Activated T-helper 1 cell treated with anti-CD3 and anti-CD28 coated beads, Interleukin-2, amount 50 U/mL, for 16 hours (primary cell): Measurements from ENCODE around the gene NAPSA.
"Not testable (repeated sequence)": the region's sequence is repeated elsewhere in the genome, so short reads cannot be mapped to it uniquely, and the experiment has no call there.

Experiments
- DNase-seq, 2 donors: peaks; one replicate each; pipeline ENCODE4 v3.0.0-alpha.2; 2020; ENCODE audit warnings: low read depth in 1 of 2, low spot score in 1 of 2

NAPSA gene

DNA sequence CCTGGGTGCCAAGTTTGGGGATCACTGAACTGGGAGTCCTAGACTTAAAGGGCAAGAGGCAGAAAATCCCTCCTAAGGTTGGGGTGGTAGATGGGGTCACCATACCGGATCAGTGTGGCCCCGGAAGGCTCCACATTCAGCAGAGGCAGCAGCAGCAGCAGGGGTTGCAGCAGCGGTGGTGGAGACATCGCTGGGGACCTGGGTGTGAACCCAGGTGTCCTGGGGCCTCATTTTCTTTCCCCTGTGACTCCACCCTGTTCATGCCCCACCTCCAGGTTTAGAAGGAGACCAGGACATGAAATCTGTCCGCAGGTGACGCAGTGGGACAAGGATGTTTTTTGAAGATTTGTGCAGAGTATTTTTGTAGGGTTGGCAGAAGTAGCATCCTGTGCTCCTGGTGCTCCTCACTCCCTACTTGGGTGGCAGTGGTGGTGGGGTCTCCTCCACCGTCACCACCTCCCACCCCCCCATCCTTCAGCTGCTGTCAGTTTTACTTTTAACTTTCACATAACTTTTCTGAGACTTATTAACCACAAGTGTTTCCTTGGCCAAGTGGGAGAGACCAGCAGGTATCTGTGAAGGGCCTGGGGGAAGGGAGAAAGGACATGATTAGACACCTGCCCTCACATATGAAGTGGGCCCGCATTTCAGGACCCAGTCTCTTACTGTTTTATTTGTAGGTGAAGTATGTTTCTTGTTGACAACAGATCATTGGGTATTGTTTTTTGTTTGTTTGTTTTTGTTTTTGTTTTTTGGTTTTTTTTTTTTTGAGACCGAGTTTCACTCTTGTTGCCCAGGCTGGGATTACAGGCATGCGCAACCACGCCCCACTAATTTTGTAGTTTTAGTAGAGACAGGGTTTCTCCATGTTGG, at the start of gene NAPSA:
TSS of gene NAPSA (minus strand) at position 206 of the 873 bp plus-strand sequence. CDS start at position 188, 18 bp downstream.
- no peak for DNase-seq

DNA sequence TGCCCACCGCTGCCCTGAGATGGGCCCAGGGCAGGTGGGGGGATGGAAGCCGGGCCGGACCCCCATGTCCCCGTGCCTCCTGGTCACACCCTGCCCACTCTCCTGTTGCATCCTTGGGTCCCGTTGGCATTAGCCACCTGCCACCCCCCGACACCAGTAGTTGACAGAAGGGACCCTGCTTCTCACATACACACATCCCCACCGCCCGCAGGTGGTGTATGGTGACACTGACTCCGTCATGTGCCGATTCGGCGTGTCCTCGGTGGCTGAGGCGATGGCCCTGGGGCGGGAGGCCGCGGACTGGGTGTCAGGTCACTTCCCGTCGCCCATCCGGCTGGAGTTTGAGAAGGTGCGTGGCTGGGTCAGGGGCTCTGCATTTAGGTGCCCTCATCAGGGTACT, 48.1 kb upstream of the NAPSA start:
- DNase-seq = no peak

DNA sequence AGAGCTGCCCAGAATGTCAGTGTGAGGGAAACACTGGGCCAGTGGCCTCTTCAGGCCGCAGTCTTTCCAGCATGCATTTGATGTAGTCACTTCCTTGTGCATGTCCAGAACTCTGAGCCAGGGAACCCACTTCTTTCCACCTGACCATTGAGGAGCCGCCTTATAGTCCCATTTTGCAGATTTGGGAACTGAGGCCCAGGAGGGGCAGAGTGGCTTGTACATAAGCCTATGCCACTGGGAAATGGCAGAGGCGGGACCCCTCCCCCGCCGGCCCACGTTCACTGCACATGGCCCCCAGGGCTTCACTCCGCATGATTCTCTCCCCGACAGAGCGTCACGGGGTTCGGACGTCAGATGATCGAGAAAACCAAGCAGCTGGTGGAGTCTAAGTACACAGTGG, 47.7 kb upstream of the NAPSA start:
- DNase-seq = no peak

DNA sequence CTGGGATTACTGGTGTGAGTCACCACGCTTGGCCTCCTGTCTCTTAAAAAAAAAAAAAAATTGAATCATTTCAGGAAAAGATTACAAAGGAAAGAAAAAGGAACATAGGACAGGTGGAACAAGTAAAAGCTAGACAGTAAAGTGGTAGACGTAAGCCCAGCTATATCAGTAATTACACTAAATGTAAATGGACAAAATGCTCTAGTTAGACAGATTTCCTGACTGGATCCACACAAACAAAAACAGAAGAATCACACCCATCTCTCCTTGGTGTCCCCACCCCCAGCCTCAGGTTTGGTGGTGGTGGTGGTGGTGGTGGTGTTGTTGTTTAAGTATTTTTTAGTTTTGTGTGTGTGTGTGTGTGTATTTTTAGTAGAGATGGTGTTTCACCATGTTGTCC, 47.0 kb upstream of the NAPSA start:
- no peak for DNase-seq

DNA sequence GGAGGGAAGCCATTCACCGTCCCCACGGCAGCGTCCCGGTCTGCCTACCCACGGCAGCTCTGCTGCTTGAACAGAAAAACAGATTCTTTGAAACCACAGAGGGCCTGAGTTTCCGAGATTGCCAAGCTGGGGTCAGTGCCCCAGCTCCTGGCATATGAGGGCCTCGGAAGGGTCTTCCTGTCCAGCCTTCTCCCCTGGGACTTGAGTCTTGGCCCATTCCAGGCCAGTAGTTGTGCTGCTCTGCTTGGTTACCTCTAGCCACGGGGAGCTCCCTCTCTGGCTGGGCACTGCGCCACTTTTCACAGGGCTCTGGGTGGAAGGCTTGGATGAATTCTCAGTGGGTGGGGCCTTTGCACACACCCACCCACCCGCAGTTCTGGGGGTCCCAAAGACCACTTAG, 44.7 kb upstream of the NAPSA start:
- no peak for DNase-seq

DNA sequence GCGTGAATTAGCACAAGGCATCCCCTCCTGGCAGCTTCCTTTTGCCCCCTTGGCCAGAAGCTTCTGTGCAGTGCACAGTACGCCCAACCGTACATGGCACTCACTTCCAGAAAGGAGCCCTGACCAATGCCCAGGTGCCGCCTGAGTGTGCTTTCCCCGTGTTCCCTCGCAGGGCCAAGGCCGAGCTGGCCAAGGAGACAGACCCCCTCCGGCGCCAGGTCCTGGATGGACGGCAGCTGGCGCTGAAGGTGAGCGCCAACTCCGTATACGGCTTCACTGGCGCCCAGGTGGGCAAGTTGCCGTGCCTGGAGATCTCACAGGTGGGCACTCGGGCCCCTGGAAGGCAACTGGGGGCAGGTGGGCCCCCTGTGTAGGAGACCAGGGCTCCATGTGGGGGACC, 43.9 kb upstream of the NAPSA start:
- no peak for DNase-seq

DNA sequence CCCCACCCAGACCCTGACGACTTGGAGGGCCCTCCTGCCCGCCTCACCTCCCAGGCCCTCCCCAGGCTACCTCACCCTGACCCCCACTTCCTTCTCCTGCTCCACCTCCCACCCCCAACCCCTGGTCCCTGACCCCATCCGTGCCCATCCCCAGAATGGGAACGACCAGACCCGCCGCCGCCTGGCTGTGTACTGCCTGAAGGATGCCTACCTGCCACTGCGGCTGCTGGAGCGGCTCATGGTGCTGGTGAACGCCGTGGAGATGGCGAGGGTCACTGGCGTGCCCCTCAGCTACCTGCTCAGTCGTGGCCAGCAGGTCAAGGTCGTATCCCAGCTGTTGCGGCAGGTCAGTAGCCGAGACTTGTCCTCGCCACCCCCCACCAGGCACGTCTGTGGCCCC, 41.4 kb upstream of the NAPSA start:
- no peak for DNase-seq

DNA sequence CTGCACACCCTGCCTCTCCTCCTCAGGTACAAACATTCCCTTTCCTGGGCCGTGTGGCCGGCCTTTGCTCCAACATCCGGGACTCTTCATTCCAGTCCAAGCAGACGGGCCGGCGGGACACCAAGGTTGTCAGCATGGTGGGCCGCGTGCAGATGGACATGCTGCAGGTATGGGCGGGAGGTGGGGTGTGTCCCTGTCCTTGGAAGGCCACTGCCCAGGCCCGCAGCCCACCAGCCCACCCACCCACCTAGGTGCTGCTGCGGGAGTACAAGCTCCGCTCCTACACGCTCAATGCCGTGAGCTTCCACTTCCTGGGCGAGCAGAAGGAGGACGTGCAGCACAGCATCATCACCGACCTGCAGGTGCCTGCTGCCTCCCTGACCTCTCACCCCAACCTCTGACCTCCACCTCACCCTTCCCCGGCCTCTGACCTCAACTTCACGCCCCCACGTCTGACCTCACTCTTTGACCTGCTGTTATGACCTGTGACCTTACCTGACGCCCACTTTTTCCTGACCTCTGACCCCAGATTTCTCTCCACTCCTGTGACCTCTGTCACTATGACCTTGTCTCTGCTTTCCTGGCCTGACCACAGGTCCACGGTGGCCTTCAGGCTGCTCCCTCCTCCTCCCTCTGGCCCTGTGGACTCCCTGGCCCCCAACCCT, 40.8 kb upstream of the NAPSA start:
- no peak for DNase-seq

DNA sequence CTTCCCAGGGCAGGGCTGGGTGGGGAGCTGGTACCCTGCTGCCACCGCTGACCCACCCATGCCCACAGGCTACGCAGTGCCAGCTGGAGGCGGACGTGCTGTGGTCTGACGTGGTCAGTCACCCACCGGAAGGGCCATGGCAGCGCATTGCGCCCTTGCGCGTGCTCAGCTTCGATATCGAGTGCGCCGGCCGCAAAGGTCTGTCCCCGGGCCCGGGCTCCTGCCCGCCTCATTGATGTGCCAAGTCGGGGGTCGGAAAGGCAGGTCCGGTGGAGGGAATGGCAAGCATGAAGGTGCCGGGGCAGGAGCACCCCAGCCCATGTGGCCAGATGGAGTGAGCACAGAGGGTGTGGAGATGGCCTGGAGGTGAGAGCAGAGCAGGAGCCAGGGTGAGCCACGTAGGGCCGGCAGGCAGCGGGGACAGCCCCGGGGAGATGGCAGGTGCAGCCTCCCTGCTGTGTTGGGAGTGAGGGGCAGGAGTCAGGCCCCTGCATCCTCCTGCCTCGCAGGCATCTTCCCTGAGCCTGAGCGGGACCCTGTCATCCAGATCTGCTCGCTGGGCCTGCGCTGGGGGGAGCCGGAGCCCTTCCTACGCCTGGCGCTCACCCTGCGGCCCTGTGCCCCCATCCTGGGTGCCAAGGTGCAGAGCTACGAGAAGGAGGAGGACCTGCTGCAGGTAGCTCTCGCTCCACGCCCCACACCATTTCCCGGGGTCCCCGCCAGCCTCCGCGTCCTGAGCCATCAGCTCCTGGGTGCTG, 37.3 kb upstream of the NAPSA start:
- no peak for DNase-seq

DNA sequence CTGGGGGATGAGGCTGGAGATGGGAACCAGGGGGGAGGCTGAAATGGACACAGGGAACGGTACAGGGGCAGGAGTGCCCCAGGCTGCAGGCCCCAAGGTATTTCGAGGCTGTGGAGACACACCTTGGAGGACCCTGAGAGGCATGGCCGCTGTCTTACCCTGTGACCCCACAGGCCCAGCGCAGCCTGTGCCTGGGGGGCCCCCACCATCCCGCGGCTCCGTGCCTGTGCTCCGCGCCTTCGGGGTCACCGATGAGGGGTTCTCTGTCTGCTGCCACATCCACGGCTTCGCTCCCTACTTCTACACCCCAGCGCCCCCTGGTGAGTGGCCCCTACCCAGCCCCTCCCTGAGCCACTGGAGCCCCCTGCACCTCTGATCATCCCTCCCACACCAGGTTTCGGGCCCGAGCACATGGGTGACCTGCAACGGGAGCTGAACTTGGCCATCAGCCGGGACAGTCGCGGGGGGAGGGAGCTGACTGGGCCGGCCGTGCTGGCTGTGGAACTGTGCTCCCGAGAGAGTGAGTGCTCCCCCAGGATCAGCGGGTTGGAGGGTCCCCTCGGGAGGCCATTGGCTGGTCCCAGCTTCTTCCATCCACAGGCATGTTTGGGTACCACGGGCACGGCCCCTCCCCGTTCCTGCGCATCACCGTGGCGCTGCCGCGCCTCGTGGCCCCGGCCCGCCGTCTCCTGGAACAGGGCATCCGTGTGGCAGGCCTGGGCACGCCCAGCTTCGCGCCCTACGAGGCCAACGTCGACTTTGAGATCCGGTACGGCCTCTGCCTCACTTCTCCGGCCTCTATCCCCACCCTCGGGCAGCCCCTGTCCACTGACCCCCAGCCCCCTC, 36.4 kb upstream of the NAPSA start:
- no peak for DNase-seq

DNA sequence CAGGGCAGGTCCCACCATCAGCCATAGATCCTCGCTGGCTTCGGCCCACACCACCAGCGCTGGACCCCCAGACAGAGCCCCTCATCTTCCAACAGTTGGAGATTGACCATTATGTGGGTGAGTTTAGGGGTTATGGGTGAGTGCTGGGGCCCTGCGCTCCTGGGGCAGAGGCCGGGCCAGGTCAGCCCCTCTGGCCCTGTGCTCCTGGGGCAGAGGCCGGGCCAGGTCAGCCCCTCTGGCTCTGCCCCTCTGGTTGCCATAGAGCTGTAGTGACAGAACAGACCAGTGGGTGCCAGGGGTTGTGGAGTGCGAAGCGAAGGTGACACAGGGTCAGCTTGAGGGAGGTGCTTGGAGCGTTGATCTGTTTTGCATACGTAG, 33.9 kb upstream of the NAPSA start:
- DNase-seq = no peak

DNA sequence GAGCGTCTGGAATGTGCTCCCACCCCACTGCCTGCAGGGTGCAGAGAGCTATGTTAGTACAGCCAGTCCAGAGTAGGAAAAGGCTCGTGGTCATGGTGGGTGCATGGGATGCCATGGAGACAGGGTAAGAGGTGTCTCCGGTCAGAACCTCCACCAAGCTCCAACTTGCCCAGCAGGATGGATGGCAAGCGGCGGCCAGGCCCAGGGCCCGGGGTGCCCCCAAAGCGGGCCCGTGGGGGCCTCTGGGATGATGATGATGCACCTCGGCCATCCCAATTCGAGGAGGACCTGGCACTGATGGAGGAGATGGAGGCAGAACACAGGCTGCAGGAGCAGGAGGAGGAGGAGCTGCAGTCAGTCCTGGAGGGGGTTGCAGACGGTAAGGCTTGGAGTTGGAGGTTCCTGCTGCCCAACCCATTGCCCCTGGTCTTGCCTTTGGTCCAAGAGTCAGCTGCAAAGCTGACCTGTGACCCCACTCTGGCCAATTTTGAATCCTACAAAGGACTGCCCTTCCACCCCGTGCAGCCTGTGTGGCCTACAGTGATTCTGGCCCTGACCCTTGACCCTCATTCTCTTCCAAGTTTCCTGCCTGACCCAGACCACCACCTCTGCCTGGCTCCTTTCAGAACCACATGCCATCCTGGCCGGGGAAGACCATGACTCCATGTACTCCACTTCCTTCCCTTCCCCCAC, 33.4 kb upstream of the NAPSA start:
- DNase-seq = no peak

DNA sequence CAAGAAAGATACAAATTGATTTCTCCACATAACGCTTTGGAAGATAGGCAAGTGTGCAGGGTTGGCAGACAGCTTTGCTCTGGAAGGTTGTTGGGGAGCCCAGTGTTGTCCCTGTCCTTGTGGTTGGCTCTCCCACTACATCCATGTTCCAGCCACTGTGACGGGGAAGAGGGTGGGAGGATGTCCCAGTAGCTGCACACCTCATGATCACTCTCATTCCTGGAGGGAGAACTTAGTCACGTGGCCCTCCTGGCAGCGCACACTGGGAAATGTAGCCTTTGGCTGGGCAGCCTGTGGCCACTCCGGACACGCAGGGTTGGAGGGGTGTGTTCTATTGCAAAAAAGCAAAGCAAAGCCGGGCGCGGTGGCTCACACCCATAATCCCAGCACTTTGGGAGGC, 28.6 kb upstream of the NAPSA start:
- DNase-seq = no peak

DNA sequence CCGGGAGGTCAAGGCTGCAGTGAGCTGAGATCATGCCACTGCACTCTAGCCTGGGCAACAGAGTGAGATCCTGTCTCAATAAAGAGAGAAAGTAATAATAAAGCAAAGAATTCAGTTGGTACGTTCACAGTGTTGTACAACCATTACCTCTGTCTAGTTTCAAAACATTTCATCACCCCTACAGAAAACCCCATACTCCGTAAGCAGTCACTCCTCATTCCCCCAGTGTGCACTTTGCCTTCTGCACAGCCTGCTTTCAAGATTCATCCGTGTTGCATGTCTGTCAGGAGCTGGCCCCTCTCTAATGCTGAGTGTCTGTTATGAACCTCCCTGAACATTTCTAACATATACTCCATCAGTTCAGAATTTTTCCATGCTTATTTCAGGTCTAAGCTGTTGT, 28.1 kb upstream of the NAPSA start:
- no peak for DNase-seq

DNA sequence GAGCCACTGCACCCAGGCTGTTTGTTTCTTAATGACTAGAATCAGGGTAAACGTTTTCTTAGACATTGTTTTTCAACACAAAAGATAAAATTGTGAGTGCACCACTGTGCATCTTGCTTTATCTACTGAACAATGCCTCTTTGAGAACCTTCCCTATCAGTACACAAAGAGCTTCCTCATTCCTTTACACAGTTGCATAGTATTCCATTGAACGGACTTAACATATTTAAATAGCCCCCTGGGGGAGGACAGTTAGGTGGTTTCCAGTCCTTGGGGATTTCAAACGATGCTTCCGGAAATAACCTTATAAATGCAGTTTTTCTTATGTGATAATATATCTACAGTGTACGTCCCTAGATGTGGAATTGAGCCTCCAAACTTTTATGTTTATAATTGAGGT, 27.3 kb upstream of the NAPSA start:
- no peak for DNase-seq

DNA sequence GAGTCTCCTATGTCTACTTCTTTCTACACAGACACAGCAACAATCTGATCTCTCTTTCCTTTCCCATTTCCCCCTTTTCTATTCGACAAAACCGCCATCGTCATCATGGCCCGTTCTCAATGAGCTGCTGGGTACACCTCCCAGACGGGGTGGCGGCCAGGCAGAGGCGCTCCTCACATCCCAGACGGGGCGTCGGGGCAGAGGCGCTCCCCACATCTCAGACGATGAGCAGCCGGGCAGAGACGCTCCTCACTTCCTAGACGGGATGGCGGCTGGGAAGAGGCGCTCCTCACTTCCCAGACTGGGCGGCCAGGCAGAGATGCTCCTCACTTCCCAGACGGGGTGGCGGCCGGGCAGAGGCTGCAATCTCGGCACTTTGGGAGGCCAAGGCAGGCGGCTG, 25.5 kb upstream of the NAPSA start:
- not testable (repeated sequence) for DNase-seq

DNA sequence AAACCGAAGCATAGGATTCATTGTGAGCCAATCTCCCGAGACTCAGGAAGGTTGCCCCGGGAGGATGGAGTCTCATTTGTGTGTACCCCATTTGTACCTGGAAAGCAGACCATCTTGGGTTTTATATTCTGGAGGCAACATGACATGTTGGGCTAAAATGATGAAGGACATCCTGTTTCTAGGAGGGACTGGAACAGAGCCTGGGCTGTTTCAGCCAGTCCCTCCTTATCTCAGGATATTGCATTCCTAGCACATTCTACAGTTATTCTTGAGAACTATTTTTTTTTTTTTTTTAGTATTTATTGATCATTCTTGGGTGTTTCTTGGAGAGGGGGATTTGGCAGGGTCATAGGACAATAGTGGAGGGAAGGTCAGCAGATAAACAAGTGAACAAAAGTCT, 24.9 kb upstream of the NAPSA start:
- not testable (repeated sequence) for DNase-seq

DNA sequence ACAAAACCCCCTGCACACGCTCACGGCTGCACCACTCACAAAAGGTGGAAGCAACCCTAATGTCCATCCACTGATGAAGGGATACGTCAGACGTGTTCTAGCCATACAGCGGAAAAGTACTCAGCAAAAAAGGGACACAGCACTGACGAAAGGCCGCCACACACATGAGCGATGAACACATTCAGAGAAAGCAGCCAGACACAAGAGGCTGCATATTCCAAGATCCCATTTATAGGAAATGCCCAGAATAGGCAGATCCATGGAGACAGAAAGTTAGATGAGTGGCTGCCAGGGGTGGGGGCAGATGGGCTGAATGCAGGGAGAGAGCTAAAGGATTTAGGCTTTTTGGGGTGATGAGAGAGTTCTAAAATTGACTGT, 22.4 kb upstream of the NAPSA start:
- DNase-seq = no peak

DNA sequence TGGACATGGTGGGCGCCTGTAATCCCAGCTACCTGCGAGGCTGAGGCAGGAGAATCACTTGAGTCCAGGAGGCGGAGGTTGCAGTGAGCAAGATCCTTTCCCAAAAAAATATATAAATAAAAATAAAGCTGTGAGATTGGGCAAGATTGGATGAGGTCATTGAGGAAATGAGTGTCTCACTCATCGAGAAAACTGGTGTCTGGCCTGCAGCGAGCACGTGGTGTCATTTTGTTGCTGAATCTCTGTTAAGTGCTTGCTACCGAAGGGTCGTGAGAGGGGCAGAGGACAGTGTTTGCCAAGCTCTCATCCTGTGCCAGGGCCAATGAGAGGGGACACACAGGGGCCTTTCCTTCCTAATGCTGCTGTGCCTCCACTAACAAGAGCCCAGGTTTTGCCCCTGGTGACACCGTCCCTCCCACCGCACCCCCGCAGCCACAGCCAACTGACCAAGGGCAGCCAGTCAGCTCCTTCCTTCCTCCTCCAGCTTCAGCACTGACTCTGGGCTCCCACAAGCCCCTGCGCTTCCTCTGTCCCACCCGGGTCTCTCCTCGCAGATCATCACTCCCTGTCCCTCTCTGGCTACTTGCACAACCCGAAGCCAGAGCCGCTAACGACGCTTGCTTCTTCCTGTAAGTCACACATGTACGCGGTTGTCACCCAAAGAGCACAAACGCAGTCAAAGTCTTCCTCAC, 21.9 kb upstream of the NAPSA start:
- no peak for DNase-seq
